Mucosa of rectum (tissue), 2 donors: Measurements from ENCODE around the gene CENPV.
"Not testable (repeated sequence)": the region's sequence is repeated elsewhere in the genome, so short reads cannot be mapped to it uniquely, and the experiment has no call there.

Experiments used
- H3K27ac ChIP-seq, 2 donors: one replicate each; pipeline ENCODE4 v1.7.0; 2013; ENCODE audit warnings: inconsistent platforms in 2 of 2, low read depth in 2 of 2, low read length in 2 of 2
- H3K27me3 ChIP-seq, 2 donors: one replicate each; pipeline ENCODE4 v1.7.0; 2013; ENCODE audit warnings: low read length in 2 of 2; ENCODE audit not compliant: control insufficient read depth in 2 of 2, insufficient read depth in 2 of 2
- H3K36me3 ChIP-seq, 2 donors: one replicate each; pipeline ENCODE4 v1.7.0; 2013; ENCODE audit warnings: low read length in 2 of 2; ENCODE audit not compliant: control insufficient read depth in 2 of 2, insufficient read depth in 2 of 2
- H3K4me1 ChIP-seq, 2 donors: one replicate each; pipeline ENCODE4 v1.7.0; 2013; ENCODE audit warnings: low read length in 2 of 2, mild to moderate bottlenecking in 1 of 2; ENCODE audit not compliant: control insufficient read depth in 2 of 2, insufficient read depth in 2 of 2
- H3K4me3 ChIP-seq, 2 donors: one replicate each; pipeline ENCODE4 v1.7.0; 2013; ENCODE audit warnings: low read length in 2 of 2
- H3K9ac ChIP-seq, 2 donors: one replicate each; pipeline ENCODE4 v1.7.0; 2013; ENCODE audit warnings: low read length in 2 of 2, low read depth in 1 of 2, mild to moderate bottlenecking in 1 of 2
- H3K9me3 ChIP-seq, 2 donors: one replicate each; pipeline ENCODE4 v1.7.0; 2013; ENCODE audit warnings: low read length in 2 of 2; ENCODE audit not compliant: control insufficient read depth in 2 of 2
- donor health status: healthy.
- donor health status: Normal muscosa, but diverticular disease.

The CENPV gene

DNA sequence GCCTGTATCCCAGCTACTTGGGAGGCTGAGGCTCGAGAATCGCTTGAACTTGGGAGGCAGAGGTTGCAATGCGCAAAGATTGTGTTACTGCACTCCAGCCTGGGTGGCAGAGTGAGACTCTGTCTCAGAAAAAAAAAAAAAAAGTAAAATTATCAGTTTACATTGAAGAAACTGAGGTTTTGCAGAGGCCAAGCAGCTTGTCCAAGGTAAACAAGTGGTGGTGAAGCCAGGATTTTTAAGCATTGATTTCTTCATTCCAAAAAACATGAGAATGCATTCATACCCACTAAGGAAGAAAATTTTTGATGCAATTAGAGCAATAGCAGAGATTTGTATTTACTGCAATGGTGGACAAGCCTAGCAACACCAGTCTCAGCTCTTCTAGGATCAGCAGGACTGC is 52.7 kb downstream of the CENPV start:
- Histone ChIP-seq H3K27me3 (no peaks in the 10 kb centered on the region), H3K4me3 (no peak overlapping the region), H3K4me1 (peaks cover 23 to 35% of the 10 kb centered on the region in 2 donors), H3K27ac (peak overlapping the region; percentile 46 to 91), H3K9me3 (no peaks in the 10 kb centered on the region), H3K9ac (no peak overlapping the region), H3K36me3 (peaks cover 4 to 15% of the 10 kb centered on the region in 2 donors)

GRCh38 chr17:16298140-16298662 is 55.1 kb downstream of the CENPV start:
- H3K4me3 ChIP-seq, result peak overlapping the region in 1 of 2 donors; percentile 20

GRCh38 chr17:16297367-16298139 is 55.7 kb downstream of the CENPV start:
- Histone ChIP-seq H3K9ac (peak overlapping the region; percentile 53 to 58), H3K27ac (peak overlapping the region; percentile 91 to 97), H3K4me3 (peak overlapping the region in 1 of 2 donors; percentile 37), H3K27me3 (no peaks in the 10 kb centered on the region), H3K9me3 (no peaks in the 10 kb centered on the region), H3K4me1 (peaks cover 35 to 47% of the 10 kb centered on the region in 2 donors), H3K36me3 (peaks cover 4 to 9% of the 10 kb centered on the region in 2 donors)

More at GRCh38 chr17:16298140-16298662, 55.1 kb downstream of the CENPV start:
- Histone ChIP-seq H3K9ac (peak overlapping the region; percentile 2 to 58), H3K27ac (peak overlapping the region; percentile 91 to 97), H3K4me1 (peaks cover 35 to 47% of the 10 kb centered on the region in 2 donors), H3K27me3 (no peaks in the 10 kb centered on the region), H3K9me3 (no peaks in the 10 kb centered on the region), H3K36me3 (peaks cover 4 to 9% of the 10 kb centered on the region in 2 donors)

DNA sequence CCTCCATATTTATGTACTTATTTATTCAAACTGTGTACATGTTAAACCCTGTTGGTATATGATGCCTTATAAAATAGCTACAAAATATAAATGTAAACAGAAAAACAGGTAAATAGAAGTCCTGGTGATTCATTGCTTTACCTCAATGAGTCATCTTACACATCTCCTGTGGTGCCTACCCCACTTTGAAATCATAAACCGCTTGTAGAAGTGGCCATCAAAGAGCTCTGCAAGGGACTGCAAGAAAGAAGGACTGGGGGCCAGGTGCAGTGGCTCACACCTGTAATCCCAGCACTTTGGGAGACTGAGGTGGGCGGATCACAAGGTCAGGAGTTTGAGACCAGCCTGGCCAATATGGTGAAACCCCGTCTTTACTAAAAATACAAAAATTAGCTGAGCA is 57.2 kb downstream of the CENPV start:
- H3K4me3 ChIP-seq, H3K36me3 ChIP-seq, H3K27me3 ChIP-seq, H3K9me3 ChIP-seq, H3K9ac ChIP-seq: not testable (repeated sequence)
- H3K27ac ChIP-seq, result peak overlapping the region; percentile 63 to 97
- peaks cover 35 to 48% of the 10 kb centered on the region in 2 donors for H3K4me1 ChIP-seq

DNA sequence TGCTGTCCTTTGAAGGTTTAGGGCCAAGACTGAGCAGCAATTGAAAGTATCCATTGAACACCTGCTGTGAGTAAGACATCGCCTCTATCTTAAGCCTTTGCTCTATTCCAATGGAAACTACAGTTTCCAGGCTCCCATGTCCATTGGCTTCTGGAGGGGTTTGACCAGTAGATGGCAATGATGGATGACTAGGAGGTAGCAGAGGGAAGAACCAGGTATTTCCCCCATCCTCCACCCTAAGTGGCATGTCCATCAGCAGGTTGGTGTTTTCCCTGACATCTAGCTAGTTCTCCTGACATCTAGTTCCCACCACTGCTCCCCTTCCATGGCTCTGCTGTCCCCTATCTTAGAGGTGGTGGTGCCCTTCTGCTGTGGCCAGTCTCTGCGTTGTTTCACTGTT is 58.7 kb downstream of the CENPV start:
- H3K9me3 ChIP-seq, result no peaks in the 10 kb centered on the region

DNA sequence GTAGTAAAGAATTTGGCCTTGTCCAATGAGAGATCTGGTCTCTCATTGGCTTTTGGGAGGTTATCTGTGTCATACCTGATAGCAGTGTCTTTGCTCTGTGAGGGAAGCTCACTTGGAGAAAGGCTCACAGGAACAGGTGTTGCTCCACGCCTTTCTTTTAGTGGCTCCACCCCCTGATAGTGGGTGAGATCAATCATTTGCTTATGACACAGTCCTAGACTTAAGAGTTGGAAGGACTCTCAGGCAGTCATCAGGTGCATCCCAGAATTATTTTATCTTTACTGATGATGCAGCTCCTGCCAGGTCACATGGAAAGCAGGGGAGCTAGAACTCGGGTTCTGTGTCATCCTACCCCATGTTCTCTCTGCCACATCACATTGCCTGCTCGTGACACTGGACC is 59.3 kb downstream of the CENPV start:
- H3K27ac ChIP-seq, result peak overlapping the region; percentile 81 to 88
- H3K9ac ChIP-seq, result peak overlapping the region; percentile 8 to 67
- no peaks in the 10 kb centered on the region for H3K27me3 ChIP-seq
- H3K4me3 ChIP-seq, result peak overlapping the region in 1 of 2 donors; percentile 11
- peaks cover 32 to 44% of the 10 kb centered on the region in 2 donors for H3K4me1 ChIP-seq
- no peaks in the 10 kb centered on the region for H3K36me3 ChIP-seq
- no peaks in the 10 kb centered on the region for H3K9me3 ChIP-seq

More for the DNA sequence above, 58.7 kb downstream of the CENPV start:
- H3K4me3 ChIP-seq, result no peak overlapping the region
- H3K27me3 ChIP-seq, result no peaks in the 10 kb centered on the region
- peak overlapping the region; percentile 81 to 88 for H3K27ac ChIP-seq
- H3K9ac ChIP-seq, result peak overlapping the region in 1 of 2 donors; percentile 67
- H3K36me3 ChIP-seq, result no peaks in the 10 kb centered on the region
- peaks cover 27 to 44% of the 10 kb centered on the region in 2 donors for H3K4me1 ChIP-seq
